HUDEP-2 (cell line): Measurements from ENCODE around the gene RAP1GAP.

Experiments used
- DNase-seq, 76 experiments: peaks; one replicate each; lab custom pipeline; 2025; ENCODE audit not compliant: unreplicated experiment in 76 of 76; lab: John Stamatoyannopoulos, UW

The RAP1GAP gene

DNA sequence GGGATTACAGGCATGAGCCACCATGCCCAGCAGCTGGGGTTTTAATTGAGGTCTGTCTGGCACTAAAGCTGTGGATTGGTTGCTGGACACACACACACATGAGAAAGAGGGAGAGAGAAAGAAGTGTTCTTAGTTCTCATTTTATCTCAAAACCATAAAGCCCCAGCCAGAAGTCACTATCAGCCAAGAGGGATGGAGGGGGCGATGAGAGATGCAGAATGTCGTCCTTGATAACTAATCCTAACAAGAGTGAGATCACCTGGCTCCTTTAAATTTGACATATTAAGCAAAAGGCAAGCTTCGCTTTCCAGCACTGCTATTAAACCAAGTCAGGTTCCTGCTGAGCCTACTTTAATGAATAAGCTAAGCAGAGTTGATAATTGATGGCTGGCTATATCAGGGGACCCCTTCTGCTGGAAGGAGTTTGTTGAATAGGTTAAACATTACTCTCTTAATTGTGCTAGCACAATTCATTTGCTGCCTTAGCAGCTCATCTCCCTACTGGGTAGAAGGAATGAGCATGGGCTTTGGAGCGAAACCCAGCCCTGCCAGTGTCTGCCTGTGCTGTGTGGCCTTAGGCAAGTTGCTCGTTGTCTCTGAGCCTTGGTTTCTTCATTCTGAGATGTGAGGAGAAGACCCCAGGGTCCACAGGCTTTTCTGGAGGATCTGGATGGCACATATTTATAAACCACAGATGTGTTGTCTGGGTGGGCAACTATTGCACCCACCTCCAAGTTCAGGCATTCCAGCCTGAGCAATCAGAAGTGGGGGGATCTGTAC lies 109.2 kb downstream of the RAP1GAP start:
- DNase-seq, result no peak

DNA sequence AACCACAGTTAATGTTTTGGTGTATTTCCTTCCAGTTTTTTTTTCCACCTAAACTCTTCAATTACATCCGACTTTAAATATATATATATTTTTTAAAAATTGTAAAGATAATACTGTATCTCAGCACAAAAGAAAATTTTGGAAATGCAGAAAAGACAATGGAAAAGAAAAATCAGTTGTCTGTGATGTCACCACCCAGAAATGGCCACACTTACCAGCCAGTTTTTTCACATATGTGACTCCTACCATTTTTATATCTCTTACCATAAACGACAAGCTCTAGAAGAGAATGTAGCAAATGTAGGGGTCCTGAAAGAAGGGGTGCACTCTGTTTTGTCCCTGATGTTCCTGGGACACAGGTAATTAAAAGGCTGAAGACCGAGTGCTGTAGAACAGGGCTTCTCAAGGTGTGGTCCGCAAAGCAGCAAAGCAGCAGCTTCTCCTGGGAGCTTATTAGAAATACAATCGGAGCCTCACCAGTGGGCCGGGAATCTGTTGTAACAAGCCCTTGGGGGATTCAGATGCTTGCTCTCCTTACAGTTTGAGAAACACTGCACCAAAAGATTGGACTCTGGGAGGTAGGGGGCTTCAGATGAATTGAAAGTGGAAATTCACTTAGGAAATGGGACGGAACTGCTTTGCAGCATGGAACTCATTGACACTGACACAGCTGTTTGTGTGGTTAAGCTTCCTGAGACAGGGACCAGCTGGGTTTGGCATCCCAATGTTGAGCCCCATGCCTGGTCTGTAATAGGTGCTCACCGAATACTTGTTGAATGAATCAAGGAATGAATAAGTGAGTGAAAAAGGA lies 115.8 kb downstream of the RAP1GAP start:
- no peak for DNase-seq

DNA sequence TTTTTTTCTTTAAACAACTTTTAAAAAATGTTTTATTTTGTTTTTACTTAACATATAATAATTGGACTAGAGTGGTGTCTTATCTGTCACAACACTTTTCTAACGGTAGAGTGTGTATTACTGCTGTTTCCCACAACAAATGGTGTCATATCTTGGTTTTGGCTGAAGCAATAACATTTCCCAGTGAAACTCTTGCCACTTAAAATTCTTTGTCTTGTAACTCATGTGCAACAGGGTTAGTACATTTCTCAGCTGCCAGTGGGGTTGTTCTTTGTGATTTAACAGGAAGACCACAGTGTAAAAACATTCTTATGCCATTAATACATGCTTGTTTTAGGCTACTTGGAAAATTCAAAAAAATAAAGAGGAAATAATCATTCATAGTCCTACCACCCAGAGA lies 116.4 kb downstream of the RAP1GAP start:
- no peak for DNase-seq

DNA sequence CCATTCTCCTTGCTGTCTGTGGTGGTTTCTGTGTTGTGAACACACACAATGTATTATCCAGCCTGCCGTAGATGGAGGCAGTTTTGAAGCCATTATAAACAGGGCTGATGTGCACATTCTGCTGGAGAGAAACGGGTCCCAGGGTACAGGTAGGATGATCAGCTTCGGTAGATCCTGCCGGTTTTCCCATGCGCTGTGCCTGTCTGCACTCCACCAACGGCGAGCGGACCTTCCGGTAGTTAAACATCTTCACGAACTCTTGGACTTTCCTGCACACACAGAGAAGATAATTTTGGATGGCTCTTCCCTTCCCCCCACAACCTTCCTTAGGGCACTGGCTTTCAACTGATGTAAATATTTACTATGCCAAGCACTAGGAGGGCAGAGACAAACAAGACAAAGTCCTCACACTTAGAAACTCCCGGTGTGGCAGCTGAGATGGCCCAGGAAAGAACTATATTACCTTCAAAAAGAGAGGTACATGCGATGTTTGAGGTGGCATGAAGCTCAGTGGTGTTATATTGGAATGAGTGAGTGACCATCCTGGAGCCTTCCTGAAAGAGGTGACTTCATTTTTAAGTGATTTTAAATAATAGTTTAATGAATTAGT lies 118.2 kb downstream of the RAP1GAP start:
- DNase-seq, result no peak

DNA sequence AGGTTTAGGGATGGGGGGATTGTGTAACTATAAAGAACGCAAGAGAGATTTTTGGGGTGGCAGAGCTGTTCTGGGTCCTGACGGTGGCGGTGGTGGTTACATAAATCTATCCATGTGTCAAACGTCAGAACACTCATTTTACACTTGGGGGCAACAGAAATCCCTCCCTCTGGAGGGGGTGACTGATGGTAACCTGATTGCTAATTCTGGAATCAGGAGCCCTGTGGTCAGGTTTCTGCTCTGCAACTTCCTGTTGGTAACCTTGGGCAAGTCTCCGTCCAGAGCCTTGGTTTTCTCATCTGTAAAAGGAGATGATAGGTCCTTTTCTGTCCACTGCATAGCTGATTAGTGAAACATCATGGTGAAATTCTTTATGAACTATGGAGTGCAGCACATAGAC lies 119.1 kb downstream of the RAP1GAP start:
- DNase-seq, result no peak

DNA sequence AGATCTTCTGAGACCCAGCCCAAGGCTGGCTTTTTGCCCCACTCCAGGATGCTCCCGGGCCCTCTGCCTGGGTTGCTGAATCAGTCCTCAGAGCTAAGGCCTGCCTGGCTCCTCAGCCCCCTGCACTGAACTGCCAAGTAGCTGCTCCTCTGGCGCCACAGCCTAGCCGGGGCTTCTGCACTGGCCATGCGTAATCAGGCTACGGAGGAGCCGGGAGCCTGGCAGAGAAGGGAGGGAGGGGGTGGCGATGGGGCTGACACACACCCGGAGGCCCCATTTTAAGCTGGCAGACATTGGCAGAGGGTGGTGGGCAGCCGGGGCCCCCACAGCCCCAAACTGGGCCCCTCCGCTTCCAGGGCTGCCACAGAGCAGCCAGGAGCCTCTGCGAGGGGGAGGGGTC lies 121.3 kb downstream of the RAP1GAP start:
- no peak for DNase-seq
